Measurements from ENCODE around the gene RPRD1A.

The RPRD1A gene

GRCh38 chr18:35956226-35956625 is 111.1 kb downstream of the RPRD1A start:
- no peak overlapping the region for H3K27ac ChIP-seq
- H3K4me1 ChIP-seq: no peaks in the 10 kb centered on the region
- H3K4me2 ChIP-seq: no peak overlapping the region
- no peaks in the 10 kb centered on the region for H3K27me3 ChIP-seq
- H4K20me1 ChIP-seq: no peaks in the 10 kb centered on the region
- no peak overlapping the region for H3K9ac ChIP-seq
- TF ChIP-seq Cebpa-rat (IDR thresholded peaks at IDR 0.05): no peak
- H3K9me3 ChIP-seq: peaks cover 21% of the 10 kb centered on the region
- H3K4me3 ChIP-seq: no peak overlapping the region
- H3K36me3 ChIP-seq: no peaks in the 10 kb centered on the region

- no peaks in the 10 kb centered on the region for H3K36me3 ChIP-seq
- H3K4me1 ChIP-seq: no peaks in the 10 kb centered on the region
- H3K4me3 ChIP-seq: no peak overlapping the region
- H3K27ac ChIP-seq: no peak overlapping the region
- TF ChIP-seq Cebpa-rat (IDR thresholded peaks at IDR 0.05): no peak
- peaks cover 13% of the 10 kb centered on the region for H3K9me3 ChIP-seq
- no peaks in the 10 kb centered on the region for H4K20me1 ChIP-seq
- no peak overlapping the region for H3K9ac ChIP-seq
- no peaks in the 10 kb centered on the region for H3K27me3 ChIP-seq
- no peak overlapping the region for H3K4me2 ChIP-seq
Measured at GRCh38 chr18:35953688-35954087, 113.7 kb downstream of the RPRD1A start.

GRCh38 chr18:35950628-35950982 is 116.8 kb downstream of the RPRD1A start:
- TF ChIP-seq Cebpa-rat (IDR thresholded peaks at IDR 0.05): no peak
- Histone ChIP-seq H3K9me3 (peaks cover 13% of the 10 kb centered on the region), H4K20me1 (no peaks in the 10 kb centered on the region), H3K4me2 (peak overlapping the region; percentile 27; the same call in 1 of the 2 replicates), H3K36me3 (no peaks in the 10 kb centered on the region), H3K4me1 (no peaks in the 10 kb centered on the region), H3K27me3 (no peaks in the 10 kb centered on the region), H3K9ac (no peak overlapping the region), H3K27ac (no peak overlapping the region), H3K4me3 (no peak overlapping the region)

GRCh38 chr18:35949903-35950627 is 117.3 kb downstream of the RPRD1A start:
- TF ChIP-seq Cebpa-rat (IDR thresholded peaks at IDR 0.05): no peak
- Histone ChIP-seq H3K9ac (no peak overlapping the region), H3K36me3 (no peaks in the 10 kb centered on the region)

GRCh38 chr18:35949090-35949489 is 118.3 kb downstream of the RPRD1A start:
- H3K27me3 ChIP-seq: no peaks in the 10 kb centered on the region
- H3K4me2 ChIP-seq: no peak overlapping the region
- no peaks in the 10 kb centered on the region for H4K20me1 ChIP-seq
- H3K4me3 ChIP-seq: no peak overlapping the region
- H3K27ac ChIP-seq: no peak overlapping the region
- peaks cover 13% of the 10 kb centered on the region for H3K9me3 ChIP-seq
- no peaks in the 10 kb centered on the region for H3K4me1 ChIP-seq
- H3K9ac ChIP-seq: no peak overlapping the region
- no peak for TF ChIP-seq Cebpa-rat (IDR thresholded peaks at IDR 0.05)
- no peaks in the 10 kb centered on the region for H3K36me3 ChIP-seq

More at GRCh38 chr18:35949903-35950627, 117.3 kb downstream of the RPRD1A start:
- Histone ChIP-seq H3K4me3 (no peak overlapping the region), H3K27me3 (no peaks in the 10 kb centered on the region), H4K20me1 (no peaks in the 10 kb centered on the region), H3K4me1 (no peaks in the 10 kb centered on the region), H3K4me2 (peak overlapping the region; percentile 27), H3K27ac (no peak overlapping the region), H3K9me3 (peaks cover 13% of the 10 kb centered on the region)

GRCh38 chr18:35948080-35948479 is 119.3 kb downstream of the RPRD1A start:
- Histone ChIP-seq H3K36me3 (no peaks in the 10 kb centered on the region), H3K27ac (no peak overlapping the region), H3K9ac (no peak overlapping the region), H4K20me1 (no peaks in the 10 kb centered on the region), H3K9me3 (peaks cover 12% of the 10 kb centered on the region), H3K27me3 (no peaks in the 10 kb centered on the region), H3K4me2 (no peak overlapping the region), H3K4me3 (no peak overlapping the region), H3K4me1 (no peaks in the 10 kb centered on the region)
- TF ChIP-seq Cebpa-rat (IDR thresholded peaks at IDR 0.05): no peak

- H3K9me3 ChIP-seq: no peaks in the 10 kb centered on the region
- H3K4me3 ChIP-seq: no peak overlapping the region
- H3K27me3 ChIP-seq: no peaks in the 10 kb centered on the region
- no peak overlapping the region for H3K27ac ChIP-seq
- no peaks in the 10 kb centered on the region for H4K20me1 ChIP-seq
- no peak overlapping the region for H3K4me2 ChIP-seq
- TF ChIP-seq Cebpa-rat (IDR thresholded peaks at IDR 0.05): no peak
- H3K9ac ChIP-seq: no peak overlapping the region
- no peaks in the 10 kb centered on the region for H3K36me3 ChIP-seq
- no peaks in the 10 kb centered on the region for H3K4me1 ChIP-seq
Measured at GRCh38 chr18:35942661-35943060, 124.7 kb downstream of the RPRD1A start.

- Histone ChIP-seq H3K27ac (no peak overlapping the region), H3K4me3 (no peak overlapping the region), H3K27me3 (no peaks in the 10 kb centered on the region), H3K9ac (no peak overlapping the region), H3K9me3 (no peaks in the 10 kb centered on the region), H3K4me1 (no peaks in the 10 kb centered on the region), H4K20me1 (no peaks in the 10 kb centered on the region), H3K36me3 (no peaks in the 10 kb centered on the region), H3K4me2 (no peak overlapping the region)
- TF ChIP-seq Cebpa-rat (IDR thresholded peaks at IDR 0.05): no peak
Measured at GRCh38 chr18:35942133-35942532, 125.2 kb downstream of the RPRD1A start.

- no peaks in the 10 kb centered on the region for H3K27me3 ChIP-seq
- no peak overlapping the region for H3K27ac ChIP-seq
- H3K9ac ChIP-seq: no peak overlapping the region
- no peak for TF ChIP-seq Cebpa-rat (IDR thresholded peaks at IDR 0.05)
- H3K4me1 ChIP-seq: no peaks in the 10 kb centered on the region
- no peaks in the 10 kb centered on the region for H3K36me3 ChIP-seq
- no peak overlapping the region for H3K4me3 ChIP-seq
- no peaks in the 10 kb centered on the region for H4K20me1 ChIP-seq
- no peaks in the 10 kb centered on the region for H3K9me3 ChIP-seq
- no peak overlapping the region for H3K4me2 ChIP-seq
Measured at GRCh38 chr18:35941299-35941698, 126.1 kb downstream of the RPRD1A start.
